Measurements from ENCODE around the gene USP13.
"Not testable (repeated sequence)": the region's sequence is repeated elsewhere in the genome, so short reads cannot be mapped to it uniquely, and the experiment has no call there.

USP13 gene

GRCh38 chr3:179744667-179745066 is 91.8 kb downstream of the USP13 start:
- H3K27ac Mint-ChIP-seq = no peak overlapping the region
- DNase-seq (no peak), ATAC-seq (replicated peaks) (no peak)
- H3K27me3 Mint-ChIP-seq = no peaks in the 10 kb centered on the region
- H3K36me3 Mint-ChIP-seq = peaks cover 22 to 40% of the 10 kb centered on the region in 2 donors
- H3K4me1 Mint-ChIP-seq = no peaks in the 10 kb centered on the region
- H3K9me3 Mint-ChIP-seq = no peaks in the 10 kb centered on the region
- no peak overlapping the region for H3K4me3 Mint-ChIP-seq

- H3K36me3 Mint-ChIP-seq = peaks cover 22 to 42% of the 10 kb centered on the region in 2 donors
These were observed 92.2 kb downstream of the USP13 start for GRCh38 chr3:179745079-179745478.

GRCh38 chr3:179745716-179746115 is 92.9 kb downstream of the USP13 start:
- no peak for ATAC-seq (replicated peaks)
- H3K27ac Mint-ChIP-seq = no peak overlapping the region
- H3K4me3 Mint-ChIP-seq = no peak overlapping the region

More at GRCh38 chr3:179745079-179745478, 92.2 kb downstream of the USP13 start:
- Mint-ChIP-seq H3K27me3 (no peaks in the 10 kb centered on the region), H3K4me3 (no peak overlapping the region), H3K4me1 (no peaks in the 10 kb centered on the region), H3K9me3 (no peaks in the 10 kb centered on the region), H3K27ac (no peak overlapping the region)
- ATAC-seq (replicated peaks) (no peak), DNase-seq (no peak)

GRCh38 chr3:179750720-179751328 is 98.0 kb downstream of the USP13 start:
- DNase-seq = no peak
- peak in 1 of 2 donors; percentile 45 for ATAC-seq (replicated peaks)

More at GRCh38 chr3:179745716-179746115, 92.9 kb downstream of the USP13 start:
- Mint-ChIP-seq H3K27me3 (no peaks in the 10 kb centered on the region), H3K4me1 (no peaks in the 10 kb centered on the region), H3K36me3 (peaks cover 18 to 38% of the 10 kb centered on the region in 2 donors), H3K9me3 (no peaks in the 10 kb centered on the region)
- DNase-seq = no peak

GRCh38 chr3:179760944-179761343 is 108.1 kb downstream of the USP13 start:
- H3K4me3 Mint-ChIP-seq = no peak overlapping the region
- no peaks in the 10 kb centered on the region for H3K9me3 Mint-ChIP-seq
- no peaks in the 10 kb centered on the region for H3K27me3 Mint-ChIP-seq
- no peak overlapping the region for H3K27ac Mint-ChIP-seq
- H3K36me3 Mint-ChIP-seq = peaks cover 34 to 47% of the 10 kb centered on the region in 2 donors
- ATAC-seq (replicated peaks) (no peak), DNase-seq (no peak)
- no peaks in the 10 kb centered on the region for H3K4me1 Mint-ChIP-seq

More at GRCh38 chr3:179750720-179751328, 98.0 kb downstream of the USP13 start:
- peaks cover 14 to 19% of the 10 kb centered on the region in 2 donors for H3K36me3 Mint-ChIP-seq
- H3K4me3 Mint-ChIP-seq = no peak overlapping the region
- H3K9me3 Mint-ChIP-seq = no peaks in the 10 kb centered on the region
- no peak overlapping the region for H3K27ac Mint-ChIP-seq
- no peaks in the 10 kb centered on the region for H3K4me1 Mint-ChIP-seq
- H3K27me3 Mint-ChIP-seq = no peaks in the 10 kb centered on the region

GRCh38 chr3:179765396-179765795 is 112.6 kb downstream of the USP13 start:
- H3K27ac Mint-ChIP-seq = no peak overlapping the region
- no peaks in the 10 kb centered on the region for H3K9me3 Mint-ChIP-seq
- H3K4me3 Mint-ChIP-seq = no peak overlapping the region
- peaks cover 0 to 3% of the 10 kb centered on the region in 2 donors for H3K4me1 Mint-ChIP-seq
- DNase-seq (no peak), ATAC-seq (replicated peaks) (no peak)
- H3K36me3 Mint-ChIP-seq = peaks cover 29 to 46% of the 10 kb centered on the region in 2 donors
- H3K27me3 Mint-ChIP-seq = no peaks in the 10 kb centered on the region

GRCh38 chr3:179766416-179767133 is 113.7 kb downstream of the USP13 start:
- H3K27me3 Mint-ChIP-seq = no peaks in the 10 kb centered on the region
- no peak overlapping the region for H3K27ac Mint-ChIP-seq
- ATAC-seq (replicated peaks) = no peak
- no peak overlapping the region for H3K4me3 Mint-ChIP-seq
- no peaks in the 10 kb centered on the region for H3K9me3 Mint-ChIP-seq
- no peak for DNase-seq
- H3K36me3 Mint-ChIP-seq = peaks cover 26 to 45% of the 10 kb centered on the region in 2 donors
- H3K4me1 Mint-ChIP-seq = peaks cover 0 to 3% of the 10 kb centered on the region in 2 donors

- DNase-seq = no peak
These were observed 115.2 kb downstream of the USP13 start for GRCh38 chr3:179768080-179768479.

GRCh38 chr3:179769411-179770247 is 116.8 kb downstream of the USP13 start:
- no peak for DNase-seq
- no peak overlapping the region for H3K4me3 Mint-ChIP-seq
- no peak for ATAC-seq (replicated peaks)
- H3K27me3 Mint-ChIP-seq = no peaks in the 10 kb centered on the region
- peaks cover 0 to 3% of the 10 kb centered on the region in 2 donors for H3K4me1 Mint-ChIP-seq
- peaks cover 35 to 60% of the 10 kb centered on the region in 2 donors for H3K36me3 Mint-ChIP-seq
- no peak overlapping the region for H3K27ac Mint-ChIP-seq
- H3K9me3 Mint-ChIP-seq = peaks cover 0 to 1% of the 10 kb centered on the region in 2 donors

More at GRCh38 chr3:179768080-179768479, 115.2 kb downstream of the USP13 start:
- ATAC-seq (replicated peaks) = no peak
- H3K27me3 Mint-ChIP-seq = no peaks in the 10 kb centered on the region
- H3K36me3 Mint-ChIP-seq = peaks cover 29 to 50% of the 10 kb centered on the region in 2 donors
- H3K4me3 Mint-ChIP-seq = no peak overlapping the region
- peaks cover 0 to 3% of the 10 kb centered on the region in 2 donors for H3K4me1 Mint-ChIP-seq
- no peak overlapping the region for H3K27ac Mint-ChIP-seq
- no peaks in the 10 kb centered on the region for H3K9me3 Mint-ChIP-seq

GRCh38 chr3:179771797-179772196 is 119.0 kb downstream of the USP13 start:
- peaks cover 33 to 62% of the 10 kb centered on the region in 2 donors for H3K36me3 Mint-ChIP-seq
- H3K4me3 Mint-ChIP-seq = no peak overlapping the region
- H3K27ac Mint-ChIP-seq = no peak overlapping the region

GRCh38 chr3:179772297-179772696 is 119.5 kb downstream of the USP13 start:
- H3K4me3 Mint-ChIP-seq = no peak overlapping the region
- no peaks in the 10 kb centered on the region for H3K27me3 Mint-ChIP-seq
- H3K9me3 Mint-ChIP-seq = peaks cover 0 to 5% of the 10 kb centered on the region in 2 donors
- peaks cover 33 to 63% of the 10 kb centered on the region in 2 donors for H3K36me3 Mint-ChIP-seq
- H3K27ac Mint-ChIP-seq = no peak overlapping the region
- DNase-seq (no peak), ATAC-seq (replicated peaks) (no peak)
- peaks cover 0 to 3% of the 10 kb centered on the region in 2 donors for H3K4me1 Mint-ChIP-seq

More at GRCh38 chr3:179771797-179772196, 119.0 kb downstream of the USP13 start:
- DNase-seq = no peak
- peaks cover 0 to 5% of the 10 kb centered on the region in 2 donors for H3K9me3 Mint-ChIP-seq
- H3K27me3 Mint-ChIP-seq = no peaks in the 10 kb centered on the region
- no peak for ATAC-seq (replicated peaks)
- H3K4me1 Mint-ChIP-seq = peaks cover 0 to 3% of the 10 kb centered on the region in 2 donors

- peaks cover 8 to 12% of the 10 kb centered on the region in 2 donors for H3K9me3 Mint-ChIP-seq
- H3K4me3 Mint-ChIP-seq = no peak overlapping the region
- H3K36me3 Mint-ChIP-seq = peaks cover 50 to 72% of the 10 kb centered on the region in 2 donors
- no peaks in the 10 kb centered on the region for H3K4me1 Mint-ChIP-seq
- DNase-seq (no peak), ATAC-seq (replicated peaks) (no peak)
- H3K27ac Mint-ChIP-seq = peak overlapping the region; percentile 62
- H3K27me3 Mint-ChIP-seq = no peaks in the 10 kb centered on the region
These were observed 122.7 kb downstream of the USP13 start for GRCh38 chr3:179775416-179776122.

- H3K27ac Mint-ChIP-seq; ATAC-seq (replicated peaks); H3K4me3 Mint-ChIP-seq; DNase-seq; H3K27me3 Mint-ChIP-seq; H3K4me1 Mint-ChIP-seq; H3K9me3 Mint-ChIP-seq: not testable (repeated sequence)
- H3K36me3 Mint-ChIP-seq = peaks cover 37 to 53% of the 10 kb centered on the region in 2 donors
These were observed 130.0 kb downstream of the USP13 start for GRCh38 chr3:179782841-179783240.

GRCh38 chr3:179788996-179789395 is 136.2 kb downstream of the USP13 start:
- Mint-ChIP-seq H3K27ac (no peak overlapping the region), H3K36me3 (peaks cover 9 to 19% of the 10 kb centered on the region in 2 donors), H3K27me3 (no peaks in the 10 kb centered on the region), H3K4me1 (no peaks in the 10 kb centered on the region), H3K9me3 (no peaks in the 10 kb centered on the region), H3K4me3 (no peak overlapping the region)
- no peak for DNase-seq
- ATAC-seq (replicated peaks) = no peak
